ENCODE measurements around the gene HOXD13. TPM values are rescaled to one million over a fixed set of nuclear protein-coding genes. Genes with fewer than 3 reads are reported as not detected.

The HOXD13 gene
- total and polyA plus RNA-seq, 2 of the 8 experiments (the other 6 are each of a cell fraction or from before 2014, with no cell fraction given) = not detected

GRCh38 chr2:176091329-176092258, 927 bp upstream of the HOXD13 start (continued):
- TF ChIP-seq CHD7 (IDR thresholded peaks at IDR 0.05; ENCODE audit: insufficient replicate concordance, low read length) = no peak
- peak; percentile 98 for TF ChIP-seq RNF2 (IDR thresholded peaks at IDR 0.05; ENCODE audit: borderline replicate concordance, low read depth, low read length, missing control alignments, poor library complexity, severe bottlenecking)
- peak; percentile 59; the same call in 1 of the 2 replicates for TF ChIP-seq CBX8 (IDR thresholded peaks at IDR 0.05; ENCODE audit: borderline replicate concordance, low read depth, low read length)
- no peak for TF ChIP-seq JUND (IDR thresholded peaks at IDR 0.05; ENCODE audit: low read length)
- peak; percentile 99 for TF ChIP-seq SUZ12 (IDR thresholded peaks at IDR 0.05; ENCODE audit: low read length)
- TF ChIP-seq SIRT6 (IDR thresholded peaks at IDR 0.05; ENCODE audit: low read length) = no peak

Data from H1 (cell line).